Upper lobe of left lung (tissue), 6 donors: ENCODE results near the gene ARHGDIG. TPM values are rescaled to one million over a fixed set of nuclear protein-coding genes. Genes with fewer than 3 reads are reported as not detected.

ENCODE experiments used
- ATAC-seq, 2 donors: fragments of 200-7000 bp; cut with Tn5 transposase; one replicate each; pipeline ENCODE4 v1.9.1; 2022; ENCODE audit warnings: mild to moderate bottlenecking in 2 of 2, moderate library complexity in 2 of 2; ENCODE audit not compliant: low FRiP score in 2 of 2
- DNase-seq, 2 donors: peaks; one replicate each; pipeline ENCODE4 v3.0.0-alpha.2; 2019 to 2020
- H3K27ac ChIP-seq, 4 donors: fragments of 200-600 bp; sonication (generic); one replicate each; pipeline ENCODE4 v1.5.1; 2016 to 2019
- H3K27me3 ChIP-seq, 4 donors: fragments of 200-600 bp; sonication (generic); one replicate each; pipeline ENCODE4 v1.5.1; 2017 to 2019
- H3K36me3 ChIP-seq, 4 donors: fragments of 200-600 bp; sonication (generic); one replicate each; pipeline ENCODE4 v1.5.1; 2016 to 2019
- H3K4me1 ChIP-seq, 4 donors: fragments of 200-600 bp; sonication (generic); one replicate each; pipeline ENCODE4 v1.5.1; 2018 to 2019
- H3K4me3 ChIP-seq, 4 donors: fragments of 200-600 bp; sonication (generic); one replicate each; pipeline ENCODE4 v1.5.1; 2017 to 2019; ENCODE audit warnings: mild to moderate bottlenecking in 2 of 4, moderate library complexity in 1 of 4
- H3K9me3 ChIP-seq, 4 donors: fragments of 200-600 bp; sonication (generic); one replicate each; pipeline ENCODE4 v1.5.1; 2018 to 2019
- CTCF ChIP-seq, 6 experiments: fragments of 450-650 bp in 4 of 6; fragments of 200-600 bp in 2 of 6; sonication (generic) in 2 of 6; IDR thresholded peaks; one replicate each; pipeline ENCODE4 v1.5.1; 2016 to 2019; ENCODE audit warnings: antibody characterized with exemption in 6 of 6
- EP300 ChIP-seq, 4 donors: sonication (generic); formaldehyde crosslinking; IDR thresholded peaks; one replicate each; pipeline ENCODE4 v1.5.1; 2017; ENCODE audit warnings: antibody characterized with exemption in 4 of 4, control low read depth in 2 of 4
- POLR2A ChIP-seq, 4 donors: fragments of 450-650 bp; IDR thresholded peaks; one replicate each; pipeline ENCODE4 v1.5.1; 2016 to 2017; ENCODE audit warnings: antibody characterized with exemption in 4 of 4, mild to moderate bottlenecking in 2 of 4
- POLR2AphosphoS5 ChIP-seq, 2 donors: sonication (generic); formaldehyde crosslinking; IDR thresholded peaks; one replicate each; pipeline ENCODE4 v1.5.1; 2017; ENCODE audit warnings: antibody characterized with exemption in 2 of 2
- WGBS, 2 donors: methylation state at CpG; one replicate each; pipeline ENCODE4 v1.1.5; 2017 to 2018; 5-methylcytosine and 5-hydroxymethylcytosine counted together
- total RNA-seq, 6 donors: library from RNA; depleted of rRNA in 4 of 6; stranded (reverse); fragments of >200 nt in 4 of 6; gene quantifications; one replicate each; pipeline versions ENCODE4 v1.1.0 to v1.2.1, GENCODE V29; 2016 to 2021
- donor health status: DM: no; HTN: no; CAD: no; lungs with moderate emphysema.
- donor health status: DM: no; HTN: yes; CAD: no; lungs with severe emphysema.

Gene ARHGDIG
- total RNA-seq, 6 donors from 2014 or later: 0.91 TPM; not detected in 5

- no peak for ATAC-seq
- 70 to 100% methylated on average over 2 to 5 of the region's 7 CpGs for WGBS, 2 donors
- Histone ChIP-seq H3K9me3 (no peaks in the 10 kb centered on the region), H3K27ac (no peak overlapping the region), H3K36me3 (peaks cover 3 to 80% (median 59%) of the 10 kb centered on the region in 4 donors), H3K27me3 (no peaks in the 10 kb centered on the region), H3K4me3 (no peak overlapping the region), H3K4me1 (no peaks in the 10 kb centered on the region)
- TF ChIP-seq CTCF (IDR thresholded peaks at IDR 0.05) (no peak), POLR2A (IDR thresholded peaks at IDR 0.05) (no peak), EP300 (IDR thresholded peaks at IDR 0.05) (no peak), POLR2AphosphoS5 (IDR thresholded peaks at IDR 0.05) (no peak)
- no peak for DNase-seq
Observed at GRCh38 chr16:309476-309875, 29.1 kb downstream of the ARHGDIG start.

DNA sequence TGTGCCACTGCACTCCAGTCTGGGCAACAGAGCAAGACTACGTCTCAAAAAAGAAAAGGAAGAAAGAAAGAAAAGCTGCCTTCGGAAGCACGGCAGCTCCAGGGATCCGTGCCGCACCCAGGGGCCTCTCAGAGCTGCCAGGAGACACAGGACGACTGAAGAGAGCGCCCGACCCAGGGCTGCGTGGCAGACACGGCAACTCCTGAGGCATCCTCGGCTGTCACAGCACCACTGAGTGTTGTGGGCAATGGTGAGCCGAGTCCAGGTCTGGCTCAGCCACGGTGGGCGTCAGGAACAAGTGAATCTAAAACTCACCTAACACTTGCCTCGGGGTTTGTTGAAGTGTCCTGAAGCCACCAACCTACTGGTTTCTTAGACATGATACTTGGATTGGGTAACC lies 31.3 kb downstream of the ARHGDIG start:
- DNase-seq (no peak), ATAC-seq (no peak)
- Histone ChIP-seq H3K4me1 (no peaks in the 10 kb centered on the region), H3K27me3 (no peaks in the 10 kb centered on the region), H3K36me3 (peaks cover 3 to 73% (median 54%) of the 10 kb centered on the region in 4 donors), H3K27ac (no peak overlapping the region), H3K9me3 (no peaks in the 10 kb centered on the region), H3K4me3 (no peak overlapping the region)
- WGBS, 2 donors: 93 to 97% methylated on average over 13 to 15 of the region's 15 CpGs
- no peak for TF ChIP-seq CTCF (IDR thresholded peaks at IDR 0.05)
- TF ChIP-seq POLR2A (IDR thresholded peaks at IDR 0.05): no peak
- no peak for TF ChIP-seq EP300 (IDR thresholded peaks at IDR 0.05)

GRCh38 chr16:314351-314750 lies 34.0 kb downstream of the ARHGDIG start:
- Histone ChIP-seq H3K27me3 (no peaks in the 10 kb centered on the region), H3K4me1 (no peaks in the 10 kb centered on the region), H3K4me3 (no peak overlapping the region), H3K36me3 (peaks cover 8 to 61% (median 40%) of the 10 kb centered on the region in 4 donors), H3K27ac (no peak overlapping the region), H3K9me3 (no peaks in the 10 kb centered on the region)
- no peak for ATAC-seq
- DNase-seq: no peak
- no peak for TF ChIP-seq CTCF (IDR thresholded peaks at IDR 0.05)
- 95% methylated on average over 4 to 16 of the region's 16 CpGs for WGBS, 2 donors

DNA sequence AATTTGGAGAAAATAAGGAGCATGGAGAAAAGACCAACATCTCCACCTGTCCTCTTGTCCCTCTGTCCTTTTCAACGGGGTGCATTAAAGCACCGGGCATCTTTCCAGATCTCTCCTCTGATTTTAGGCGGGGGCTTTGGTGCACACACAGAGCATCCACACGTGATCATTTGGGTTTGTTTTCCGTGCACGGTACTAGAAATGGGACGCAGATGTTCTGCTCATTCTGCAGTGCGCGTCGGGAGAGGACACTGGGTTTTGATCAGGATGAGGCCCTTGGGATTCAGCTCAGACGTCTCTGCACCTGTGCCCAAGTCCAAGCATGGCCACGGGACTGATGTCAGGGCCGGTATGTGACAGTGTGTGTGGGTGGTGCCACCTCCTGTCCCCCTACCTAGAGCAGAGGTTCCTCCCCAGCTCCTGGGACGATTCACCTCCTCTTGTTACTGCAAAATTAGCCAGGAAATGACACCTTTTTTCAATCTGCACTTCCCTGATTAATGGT lies 34.5 kb downstream of the ARHGDIG start:
- DNase-seq (no peak), ATAC-seq (no peak)
- Histone ChIP-seq H3K4me3 (no peak overlapping the region), H3K27ac (no peak overlapping the region), H3K36me3 (peaks cover 8 to 56% (median 35%) of the 10 kb centered on the region in 4 donors), H3K9me3 (no peaks in the 10 kb centered on the region), H3K4me1 (no peaks in the 10 kb centered on the region), H3K27me3 (no peaks in the 10 kb centered on the region)
- WGBS, 2 donors: 84 to 85% methylated on average over 13 to 14 of the region's 14 CpGs
- TF ChIP-seq CTCF (IDR thresholded peaks at IDR 0.05) (no peak), POLR2AphosphoS5 (IDR thresholded peaks at IDR 0.05) (no peak), EP300 (IDR thresholded peaks at IDR 0.05) (no peak), POLR2A (IDR thresholded peaks at IDR 0.05) (no peak)

DNA sequence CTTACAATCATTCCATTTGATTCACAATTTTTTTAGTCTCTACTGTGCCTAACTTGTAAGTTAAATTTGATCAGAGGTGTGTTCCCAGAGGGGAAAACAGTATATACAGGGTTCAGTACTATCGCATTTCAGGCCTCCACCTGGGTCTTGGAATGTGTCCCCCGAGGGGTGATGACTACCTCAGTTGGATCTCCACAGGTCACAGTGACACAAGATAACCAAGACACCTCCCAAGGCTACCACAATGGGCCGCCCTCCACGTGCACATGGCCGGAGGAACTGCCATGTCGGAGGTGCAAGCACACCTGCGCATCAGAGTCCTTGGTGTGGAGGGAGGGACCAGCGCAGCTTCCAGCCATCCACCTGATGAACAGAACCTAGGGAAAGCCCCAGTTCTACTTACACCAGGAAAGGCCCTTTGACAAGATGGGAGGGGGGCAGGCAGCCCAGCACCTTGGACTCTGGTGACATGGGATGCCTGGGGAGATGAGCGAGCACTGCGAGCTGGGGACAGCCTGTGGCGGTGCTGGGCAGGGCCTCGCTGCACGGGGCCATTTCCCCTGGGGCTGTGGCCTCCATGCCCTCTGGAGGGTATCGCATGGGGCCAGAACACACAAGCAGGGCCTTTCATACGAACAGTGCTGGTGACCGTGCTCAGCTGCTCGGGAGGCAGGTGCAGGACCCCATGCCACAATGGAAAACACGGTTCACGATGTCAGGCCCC lies 36.5 kb downstream of the ARHGDIG start:
- 93 to 97% methylated on average over 13 to 14 of the region's 19 CpGs for WGBS, 2 donors
- DNase-seq: no peak
- H3K4me1 ChIP-seq: peaks cover 0 to 9% (median 2%) of the 10 kb centered on the region in 4 donors
- no peaks in the 10 kb centered on the region for H3K9me3 ChIP-seq
- H3K27ac ChIP-seq: no peak overlapping the region
- H3K4me3 ChIP-seq: no peak overlapping the region
- ATAC-seq: no peak
- peaks cover 8 to 41% (median 32%) of the 10 kb centered on the region in 4 donors for H3K36me3 ChIP-seq
- no peaks in the 10 kb centered on the region for H3K27me3 ChIP-seq
- TF ChIP-seq POLR2AphosphoS5 (IDR thresholded peaks at IDR 0.05) (no peak), EP300 (IDR thresholded peaks at IDR 0.05) (no peak), CTCF (IDR thresholded peaks at IDR 0.05) (no peak), POLR2A (IDR thresholded peaks at IDR 0.05) (no peak)
